CD4-positive, alpha-beta T cell (primary cell): Measurements from ENCODE around the gene SULT1B1. TPM values are rescaled to one million over a fixed set of nuclear protein-coding genes. Genes with fewer than 3 reads are reported as not detected.

Source experiments
- ATAC-seq: fragments of 200-7000 bp; cut with Tn5 transposase; one replicate; pipeline ENCODE4 v1.10.0; 2022; ENCODE audit warnings: mild to moderate bottlenecking; ENCODE audit not compliant: poor library complexity
- CTCF ChIA-PET: fragments of 350-600 bp; sonication (Branson Sonifier 250); formaldehyde crosslinking; loops from one replicate; lab custom pipeline; 2021; ENCODE audit warnings: antibody characterized with exemption, inconsistent platforms; lab: Charles Lee
- POLR2A ChIA-PET: fragments of 350-600 bp; sonication (Branson Sonifier 250); formaldehyde crosslinking; loops from one replicate; lab custom pipeline; 2021; ENCODE audit warnings: antibody characterized with exemption, inconsistent platforms; lab: Charles Lee
- DNase-seq, 14 experiments: peaks; one replicate each; pipeline ENCODE4 v3.0.0-alpha.2; 2013 to 2020; ENCODE audit warnings: mixed read lengths in 2 of 14
- H3K27ac ChIP-seq, 2 donors: one replicate each; pipeline versions ENCODE4 v1.5.1 to v1.7.0; 2013; ENCODE audit warnings: low read length in 2 of 2, low read depth in 1 of 2, mild to moderate bottlenecking in 1 of 2
- H3K27me3 ChIP-seq, 2 experiments: 1 replicate in 1 of 2; 2 replicates in 1 of 2; pipeline versions ENCODE4 v1.6.1 to v1.7.0; 2013; ENCODE audit warnings: low read length in 2 of 2, control low read depth in 1 of 2, mild to moderate bottlenecking in 1 of 2, moderate library complexity in 1 of 2; ENCODE audit not compliant: insufficient read depth in 2 of 2, control insufficient read depth in 1 of 2
- H3K36me3 ChIP-seq: one replicate; pipeline ENCODE4 v1.6.1; 2013; ENCODE audit warnings: low read length, control low read depth; ENCODE audit not compliant: insufficient read depth
- H3K4me1 ChIP-seq: one replicate; pipeline ENCODE4 v1.6.1; 2013; ENCODE audit warnings: low read length, control low read depth; ENCODE audit not compliant: insufficient read depth
- H3K4me3 ChIP-seq: one replicate; pipeline ENCODE4 v1.5.1; 2013; ENCODE audit warnings: mild to moderate bottlenecking, low read length, moderate library complexity
- H3K9me3 ChIP-seq, 2 experiments: 1 replicate in 1 of 2; 2 replicates in 1 of 2; pipeline versions ENCODE4 v1.6.1 to v1.7.0; 2013; ENCODE audit warnings: low read length in 2 of 2, mild to moderate bottlenecking in 2 of 2, control low read depth in 1 of 2, moderate library complexity in 1 of 2; ENCODE audit not compliant: control insufficient read depth in 1 of 2, insufficient read depth in 1 of 2
- H3K27ac Mint-ChIP-seq: one replicate; pipeline ENCODE4 v1.8.0; 2020; ENCODE audit warnings: mixed read lengths
- H3K27me3 Mint-ChIP-seq: one replicate; pipeline ENCODE4 v1.8.0; 2021; ENCODE audit warnings: mixed read lengths
- H3K36me3 Mint-ChIP-seq: one replicate; pipeline ENCODE4 v1.8.0; 2021; ENCODE audit warnings: low read depth, mixed read lengths
- H3K4me1 Mint-ChIP-seq: one replicate; pipeline ENCODE4 v1.8.0; 2021; ENCODE audit warnings: low read depth, mixed read lengths
- H3K4me3 Mint-ChIP-seq: one replicate; pipeline ENCODE4 v1.8.0; 2020; ENCODE audit warnings: mild to moderate bottlenecking, mixed read lengths
- H3K9me3 Mint-ChIP-seq: one replicate; pipeline ENCODE4 v1.8.0; 2020; ENCODE audit warnings: mixed read lengths
- CTCF ChIP-seq: fragments of 200-600 bp; IDR thresholded peaks from one replicate; pipeline ENCODE4 v1.8.0; 2022; ENCODE audit warnings: antibody characterized with exemption, mild to moderate bottlenecking
- intact Hi-C, 2 experiments: fragments of 100-400 bp; cut with DNase I in 1 of 2; cut with micrococcal nuclease in 1 of 2; formaldehyde crosslinking; loops; one replicate each; pipeline versions ENCODE4 v1.15.1 to v1.9.0; 2023 to 2025; cut with DNase I, micrococcal nuclease
- total RNA-seq, 174 experiments: library from RNA in 2 of 174; stranded (reverse) in 2 of 174; gene quantifications; one replicate each; pipeline ENCODE4 v1.2.3 and lab custom pipeline; 2021 to 2026

SULT1B1 gene
- total RNA-seq, 2 experiments from 2014 or later = 9.4 to 10.2 TPM

- ChIA-PET POLR2A (interaction anchor here (1.3 kb wide), 1 partner anchor 17 kb away, joined by 5 read pairs; the partner anchor contains the start of gene SULT1B1), CTCF (no interaction called here)
- Histone ChIP-seq H3K9me3 (peaks cover 0 to 31% of the 10 kb centered on the region in 2 experiments), H3K27ac (no peak overlapping the region), H3K4me3 (no peak overlapping the region), H3K27me3 (no peaks in the 10 kb centered on the region), H3K36me3 (no peaks in the 10 kb centered on the region), H3K4me1 (no peaks in the 10 kb centered on the region)
- Mint-ChIP-seq H3K9me3 (peaks cover 18% of the 10 kb centered on the region), H3K27me3 (no peaks in the 10 kb centered on the region), H3K27ac (no peak overlapping the region), H3K36me3 (peaks cover 82% of the 10 kb centered on the region), H3K4me1 (peaks cover 11% of the 10 kb centered on the region), H3K4me3 (no peak overlapping the region)
- no peak for TF ChIP-seq CTCF
- no peak for ATAC-seq
- intact Hi-C loops = no loop called here
- no peak for DNase-seq
Measured at GRCh38 chr4:69743476-69744156, 16.8 kb downstream of the SULT1B1 start.

- Mint-ChIP-seq H3K27ac (no peak overlapping the region), H3K4me3 (no peak overlapping the region), H3K9me3 (peaks cover 18% of the 10 kb centered on the region), H3K4me1 (peaks cover 14% of the 10 kb centered on the region), H3K36me3 (peaks cover 80% of the 10 kb centered on the region), H3K27me3 (no peaks in the 10 kb centered on the region)
- CTCF ChIA-PET = no interaction called here
- no peaks in the 10 kb centered on the region for H3K4me1 ChIP-seq
- intact Hi-C loops = no loop called here
- H3K4me3 ChIP-seq = no peak overlapping the region
- POLR2A ChIA-PET = no interaction called here
- TF ChIP-seq CTCF = no peak
- no peaks in the 10 kb centered on the region for H3K36me3 ChIP-seq
- no peak for DNase-seq
- H3K27me3 ChIP-seq = no peaks in the 10 kb centered on the region
- H3K9me3 ChIP-seq = peaks cover 0 to 31% of the 10 kb centered on the region in 2 experiments
- H3K27ac ChIP-seq = no peak overlapping the region
- ATAC-seq = no peak
Measured at GRCh38 chr4:69742596-69742995, 17.8 kb downstream of the SULT1B1 start.

- H3K9me3 ChIP-seq = peaks cover 0 to 20% of the 10 kb centered on the region in 2 experiments
- CTCF ChIA-PET = no interaction called here
- no peak for TF ChIP-seq CTCF
- no peak for DNase-seq
- no peaks in the 10 kb centered on the region for H3K27me3 Mint-ChIP-seq
- H3K4me3 Mint-ChIP-seq = no peak overlapping the region
- no peaks in the 10 kb centered on the region for H3K36me3 ChIP-seq
- intact Hi-C loops = no loop called here
- POLR2A ChIA-PET = no interaction called here
- peaks cover 25% of the 10 kb centered on the region for H3K4me1 Mint-ChIP-seq
- ATAC-seq = no peak
- H3K27me3 ChIP-seq = no peaks in the 10 kb centered on the region
- no peak overlapping the region for H3K4me3 ChIP-seq
- H3K36me3 Mint-ChIP-seq = peaks cover 77% of the 10 kb centered on the region
- H3K4me1 ChIP-seq = no peaks in the 10 kb centered on the region
- H3K27ac Mint-ChIP-seq = no peak overlapping the region
- H3K27ac ChIP-seq = no peak overlapping the region
- peaks cover 10% of the 10 kb centered on the region for H3K9me3 Mint-ChIP-seq
Measured at GRCh38 chr4:69738872-69739271, 21.5 kb downstream of the SULT1B1 start.
